ENCODE measurements around the gene TMEM200A.

TMEM200A gene

GRCh38 chr6:130368576-130368975, 2.8 kb downstream of the TMEM200A start:
- Mint-ChIP-seq H3K27ac (no peak overlapping the region), H3K4me3 (no peak overlapping the region), H3K9me3 (no peaks in the 10 kb centered on the region), H3K27me3 (peaks cover 50% of the 10 kb centered on the region), H3K4me1 (peaks cover 28% of the 10 kb centered on the region)
- DNase-seq: no peak
- ATAC-seq: no peak

- peaks cover 40% of the 10 kb centered on the region for H3K27me3 Mint-ChIP-seq
Measured at GRCh38 chr6:130369831-130370230, 4.0 kb downstream of the TMEM200A start.

GRCh38 chr6:130371921-130372420, 6.2 kb downstream of the TMEM200A start:
- no peaks in the 10 kb centered on the region for H3K9me3 Mint-ChIP-seq
- H3K4me1 Mint-ChIP-seq: peaks cover 7% of the 10 kb centered on the region
- no peak for ATAC-seq
- H3K27ac Mint-ChIP-seq: no peak overlapping the region
- peaks cover 30% of the 10 kb centered on the region for H3K27me3 Mint-ChIP-seq
- DNase-seq: no peak
- no peak overlapping the region for H3K4me3 Mint-ChIP-seq

More at GRCh38 chr6:130369831-130370230, 4.0 kb downstream of the TMEM200A start:
- DNase-seq (no peak), ATAC-seq (no peak)
- Mint-ChIP-seq H3K27ac (no peak overlapping the region), H3K4me3 (no peak overlapping the region), H3K9me3 (no peaks in the 10 kb centered on the region), H3K4me1 (peaks cover 19% of the 10 kb centered on the region)

GRCh38 chr6:130372786-130373185, 7.0 kb downstream of the TMEM200A start:
- Mint-ChIP-seq H3K4me3 (no peak overlapping the region), H3K27me3 (peaks cover 26% of the 10 kb centered on the region), H3K27ac (no peak overlapping the region), H3K4me1 (peaks cover 3% of the 10 kb centered on the region), H3K9me3 (no peaks in the 10 kb centered on the region)
- ATAC-seq: no peak
- no peak for DNase-seq

GRCh38 chr6:130373992-130374391, 8.2 kb downstream of the TMEM200A start:
- no peaks in the 10 kb centered on the region for H3K9me3 Mint-ChIP-seq
- no peak overlapping the region for H3K4me3 Mint-ChIP-seq
- no peak overlapping the region for H3K27ac Mint-ChIP-seq
- H3K27me3 Mint-ChIP-seq: peaks cover 14% of the 10 kb centered on the region
- no peak for ATAC-seq
- no peak for DNase-seq
- H3K4me1 Mint-ChIP-seq: no peaks in the 10 kb centered on the region

GRCh38 chr6:130376936-130377335, 11.1 kb downstream of the TMEM200A start:
- DNase-seq: no peak
- Mint-ChIP-seq H3K4me1 (peaks cover 8% of the 10 kb centered on the region), H3K27ac (no peak overlapping the region)

GRCh38 chr6:130377371-130377770, 11.6 kb downstream of the TMEM200A start:
- H3K9me3 Mint-ChIP-seq: no peaks in the 10 kb centered on the region
- H3K4me1 Mint-ChIP-seq: peaks cover 12% of the 10 kb centered on the region
- no peak overlapping the region for H3K4me3 Mint-ChIP-seq
- no peak overlapping the region for H3K27ac Mint-ChIP-seq
- no peaks in the 10 kb centered on the region for H3K27me3 Mint-ChIP-seq
- ATAC-seq (no peak), DNase-seq (no peak)

More at GRCh38 chr6:130376936-130377335, 11.1 kb downstream of the TMEM200A start:
- ATAC-seq: no peak
- H3K4me3 Mint-ChIP-seq: no peak overlapping the region
- no peaks in the 10 kb centered on the region for H3K9me3 Mint-ChIP-seq
- no peaks in the 10 kb centered on the region for H3K27me3 Mint-ChIP-seq

GRCh38 chr6:130377915-130378314, 12.1 kb downstream of the TMEM200A start:
- no peak for DNase-seq
- H3K27ac Mint-ChIP-seq: peak overlapping the region in 1 of 2 donors; percentile 6
- H3K9me3 Mint-ChIP-seq: no peaks in the 10 kb centered on the region
- peaks cover 13% of the 10 kb centered on the region for H3K4me1 Mint-ChIP-seq
- H3K27me3 Mint-ChIP-seq: no peaks in the 10 kb centered on the region
- ATAC-seq: no peak
- H3K4me3 Mint-ChIP-seq: no peak overlapping the region

- H3K4me1 Mint-ChIP-seq: peaks cover 13% of the 10 kb centered on the region
- no peak overlapping the region for H3K27ac Mint-ChIP-seq
- DNase-seq (no peak), ATAC-seq (no peak)
- H3K9me3 Mint-ChIP-seq: no peaks in the 10 kb centered on the region
- no peaks in the 10 kb centered on the region for H3K27me3 Mint-ChIP-seq
- no peak overlapping the region for H3K4me3 Mint-ChIP-seq
Measured at GRCh38 chr6:130379223-130379622, 13.4 kb downstream of the TMEM200A start.

GRCh38 chr6:130381012-130381411, 15.2 kb downstream of the TMEM200A start:
- peaks cover 13% of the 10 kb centered on the region for H3K4me1 Mint-ChIP-seq
- ATAC-seq: no peak
- peak overlapping the region in 1 of 2 donors; percentile 69 for H3K27ac Mint-ChIP-seq
- H3K4me3 Mint-ChIP-seq: no peak overlapping the region
- no peaks in the 10 kb centered on the region for H3K9me3 Mint-ChIP-seq
- DNase-seq: no peak
- H3K27me3 Mint-ChIP-seq: no peaks in the 10 kb centered on the region

GRCh38 chr6:130381459-130382380, 15.9 kb downstream of the TMEM200A start:
- Mint-ChIP-seq H3K27ac (peak overlapping the region in 1 of 2 donors; percentile 69), H3K4me1 (peaks cover 13% of the 10 kb centered on the region), H3K27me3 (no peaks in the 10 kb centered on the region), H3K4me3 (no peak overlapping the region), H3K9me3 (no peaks in the 10 kb centered on the region)
- ATAC-seq (peak; percentile 86), DNase-seq (peak in 1 of 2 donors; percentile 15)

- no peak for ATAC-seq
- Mint-ChIP-seq H3K9me3 (no peaks in the 10 kb centered on the region), H3K27me3 (no peaks in the 10 kb centered on the region), H3K27ac (no peak overlapping the region), H3K4me1 (peaks cover 13% of the 10 kb centered on the region), H3K4me3 (no peak overlapping the region)
- no peak for DNase-seq
Measured at GRCh38 chr6:130382872-130383490, 17.2 kb downstream of the TMEM200A start.

- Mint-ChIP-seq H3K27me3 (no peaks in the 10 kb centered on the region), H3K27ac (no peak overlapping the region), H3K9me3 (no peaks in the 10 kb centered on the region), H3K4me3 (no peak overlapping the region), H3K4me1 (peaks cover 13% of the 10 kb centered on the region)
- DNase-seq: no peak
- no peak for ATAC-seq
Measured at GRCh38 chr6:130385064-130385695, 19.4 kb downstream of the TMEM200A start.

GRCh38 chr6:130389142-130389541, 23.3 kb downstream of the TMEM200A start:
- Mint-ChIP-seq H3K27me3 (no peaks in the 10 kb centered on the region), H3K4me3 (no peak overlapping the region)

GRCh38 chr6:130390890-130391289, 25.1 kb downstream of the TMEM200A start:
- H3K27ac Mint-ChIP-seq: no peak overlapping the region
- H3K4me1 Mint-ChIP-seq: no peaks in the 10 kb centered on the region
- DNase-seq (no peak), ATAC-seq (no peak)
- H3K4me3 Mint-ChIP-seq: no peak overlapping the region
- H3K9me3 Mint-ChIP-seq: no peaks in the 10 kb centered on the region
- no peaks in the 10 kb centered on the region for H3K27me3 Mint-ChIP-seq

More at GRCh38 chr6:130389142-130389541, 23.3 kb downstream of the TMEM200A start:
- Mint-ChIP-seq H3K27ac (no peak overlapping the region), H3K9me3 (no peaks in the 10 kb centered on the region), H3K4me1 (no peaks in the 10 kb centered on the region)
- no peak for DNase-seq
- no peak for ATAC-seq
